BJ (cell line): ENCODE data around the gene SAMD9L. TPM values are rescaled to one million over a fixed set of nuclear protein-coding genes. Genes with fewer than 3 reads are reported as not detected.
"Not testable (repeated sequence)": the region's sequence is repeated elsewhere in the genome, so short reads cannot be mapped to it uniquely, and the experiment has no call there.

Experiments
- CTCF ChIA-PET: fragments of 350-600 bp; formaldehyde crosslinking; extraction: SDS; loops from one replicate; lab custom pipeline; 2021; ENCODE audit warnings: antibody characterized with exemption, inconsistent platforms; lab: Yijun Ruan, JAX
- POLR2A ChIA-PET: fragments of 300-600 bp; sonication (Branson Sonifier 250); formaldehyde crosslinking; extraction: SDS; loops from one replicate; lab custom pipeline; 2021; ENCODE audit warnings: antibody characterized with exemption; lab: Charles Lee
- DNase-seq: peaks from one replicate; pipeline ENCODE4 v3.0.0-alpha.2; 2011; ENCODE audit warnings: low read depth
- H3K27me3 ChIP-seq: 2 replicates; pipeline ENCODE4 v1.6.0; 2011; ENCODE audit warnings: low read length; ENCODE audit not compliant: control insufficient read depth, insufficient read depth
- H3K36me3 ChIP-seq: 2 replicates; pipeline ENCODE4 v1.5.1; 2011; ENCODE audit warnings: low read length; ENCODE audit not compliant: control insufficient read depth, insufficient read depth
- H3K4me3 ChIP-seq: 2 replicates; pipeline ENCODE4 v1.5.1; 2011; ENCODE audit warnings: low read depth, mild to moderate bottlenecking, control low read depth, low read length
- CTCF ChIP-seq: IDR thresholded peaks from 2 replicates; pipeline ENCODE4 v1.5.1; 2011; ENCODE audit warnings: low read depth, mild to moderate bottlenecking, control low read depth, inconsistent platforms, low read length, moderate library complexity; ENCODE audit not compliant: insufficient read depth
- polyA plus RNA-seq: library from polyadenylated mRNA; depleted of rRNA; stranded (reverse); fragments of >200 nt; gene quantifications from 2 replicates; pipeline ENCODE4 v1.2.3, GENCODE V29; 2011

Gene SAMD9L
- polyA plus RNA-seq, 1 experiment = 2.0 TPM

GRCh38 chr7:93138576-93138975 is 9.6 kb downstream of the SAMD9L start:
- no peaks in the 10 kb centered on the region for H3K36me3 ChIP-seq
- H3K27me3 ChIP-seq = no peaks in the 10 kb centered on the region
- DNase-seq = no peak
- no peak for TF ChIP-seq CTCF
- ChIA-PET CTCF (no interaction called here), POLR2A (no interaction called here)
- no peak overlapping the region for H3K4me3 ChIP-seq

GRCh38 chr7:93133005-93133404 is 15.2 kb downstream of the SAMD9L start:
- ChIA-PET POLR2A (no interaction called here), CTCF (interaction anchor here (1.6 to 1.8 kb wide), 2 partner anchors 15 to 95 kb away, joined by 3 to 4 read pairs; partner anchors contain the start of gene SAMD9)
- no peak overlapping the region for H3K4me3 ChIP-seq
- H3K36me3 ChIP-seq = no peaks in the 10 kb centered on the region
- H3K27me3 ChIP-seq = no peaks in the 10 kb centered on the region
- TF ChIP-seq CTCF = no peak
- DNase-seq = no peak

GRCh38 chr7:93132216-93132615 is 16.0 kb downstream of the SAMD9L start:
- no peaks in the 10 kb centered on the region for H3K36me3 ChIP-seq
- POLR2A ChIA-PET = interaction anchor here (0.6 kb wide), 1 partner anchor 478 kb away, joined by 8 read pairs; no protein-coding TSS in a partner anchor
- CTCF ChIA-PET = interaction anchor here (1.6 kb wide), 1 partner anchor 96 kb away, joined by 4 read pairs; no protein-coding TSS in a partner anchor
- H3K4me3 ChIP-seq = no peak overlapping the region
- no peak for TF ChIP-seq CTCF
- no peaks in the 10 kb centered on the region for H3K27me3 ChIP-seq
- DNase-seq = no peak

GRCh38 chr7:93126954-93127353 is 21.2 kb downstream of the SAMD9L start:
- CTCF ChIA-PET, DNase-seq, POLR2A ChIA-PET, H3K4me3 ChIP-seq, H3K27me3 ChIP-seq, H3K36me3 ChIP-seq: not testable (repeated sequence)

GRCh38 chr7:93123532-93123931 is 24.7 kb downstream of the SAMD9L start:
- POLR2A ChIA-PET, H3K27me3 ChIP-seq, CTCF ChIA-PET, H3K4me3 ChIP-seq, DNase-seq, H3K36me3 ChIP-seq: not testable (repeated sequence)

- CTCF ChIA-PET = interaction anchor here (1.2 kb wide), 1 partner anchor 25 kb away, joined by 3 read pairs; no protein-coding TSS in a partner anchor
- Histone ChIP-seq H3K36me3 (no peaks in the 10 kb centered on the region), H3K27me3 (no peaks in the 10 kb centered on the region), H3K4me3 (no peak overlapping the region)
- no peak for DNase-seq
- POLR2A ChIA-PET = no interaction called here
- TF ChIP-seq CTCF = no peak
Observed at GRCh38 chr7:93120592-93121549, 27.3 kb downstream of the SAMD9L start.
